ENCODE results near the gene ARHGAP9. TPM values are rescaled to one million over a fixed set of nuclear protein-coding genes. Genes with fewer than 3 reads are reported as not detected.

The ARHGAP9 gene
- total RNA-seq, 1 donor from 2014 or later: 37.7 TPM

DNA sequence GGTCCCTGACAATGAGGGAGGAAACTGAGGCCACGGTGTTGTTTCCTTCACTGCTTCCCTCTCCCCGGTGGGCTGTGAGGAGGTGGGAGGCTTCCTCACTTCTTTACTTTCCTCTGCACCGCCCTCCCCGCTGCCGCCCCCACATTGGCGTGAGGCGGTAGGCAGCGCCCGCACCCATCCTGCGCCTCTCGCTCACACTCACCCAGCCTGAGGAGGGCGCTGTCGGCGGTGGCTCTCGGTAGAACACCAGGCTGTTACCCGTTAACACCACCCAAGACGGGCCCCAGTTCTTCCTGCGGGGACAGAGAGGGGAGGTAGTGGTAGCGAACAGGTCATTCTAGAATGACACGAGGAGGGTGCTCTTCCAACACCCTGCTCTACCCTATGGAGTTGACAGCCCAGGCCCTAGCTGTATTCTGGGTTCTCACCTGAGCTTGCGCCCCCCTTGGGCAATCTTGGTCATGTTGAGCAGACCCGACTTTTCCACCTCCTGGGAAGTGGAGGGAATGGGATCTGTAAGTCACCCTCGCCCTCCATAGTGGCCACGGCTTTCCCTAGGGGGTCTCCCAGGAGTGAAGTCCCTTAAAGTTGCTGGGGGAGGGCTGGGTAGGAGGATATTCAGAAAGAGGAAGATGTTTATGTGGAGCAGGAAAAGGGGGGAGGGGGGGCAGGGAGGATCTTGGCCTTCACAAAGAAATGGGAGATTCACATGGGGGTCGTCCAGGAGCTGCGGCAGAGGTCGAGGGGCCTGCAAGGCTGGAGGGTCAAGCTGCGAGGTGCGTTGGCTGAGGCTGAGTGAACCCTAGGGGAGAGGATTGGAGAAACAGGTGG, 3.3 kb downstream of the ARHGAP9 start:
- intact Hi-C loops (cut with DNase I): no loop called here
- no peaks in the 10 kb centered on the region for H3K9me3 ChIP-seq
- peaks cover 26% of the 10 kb centered on the region for H3K4me1 ChIP-seq
- peaks cover 4% of the 10 kb centered on the region for H3K36me3 ChIP-seq
- peaks cover 41% of the 10 kb centered on the region for H3K27me3 ChIP-seq
- ATAC-seq (peak; percentile 65), DNase-seq (peak; percentile 78)
- H3K4me3 ChIP-seq: peak overlapping the region; percentile 46
- peak overlapping the region; percentile 60 for H3K27ac ChIP-seq
- TF ChIP-seq CTCF (IDR thresholded peaks at IDR 0.05): peak; percentile 36

DNA sequence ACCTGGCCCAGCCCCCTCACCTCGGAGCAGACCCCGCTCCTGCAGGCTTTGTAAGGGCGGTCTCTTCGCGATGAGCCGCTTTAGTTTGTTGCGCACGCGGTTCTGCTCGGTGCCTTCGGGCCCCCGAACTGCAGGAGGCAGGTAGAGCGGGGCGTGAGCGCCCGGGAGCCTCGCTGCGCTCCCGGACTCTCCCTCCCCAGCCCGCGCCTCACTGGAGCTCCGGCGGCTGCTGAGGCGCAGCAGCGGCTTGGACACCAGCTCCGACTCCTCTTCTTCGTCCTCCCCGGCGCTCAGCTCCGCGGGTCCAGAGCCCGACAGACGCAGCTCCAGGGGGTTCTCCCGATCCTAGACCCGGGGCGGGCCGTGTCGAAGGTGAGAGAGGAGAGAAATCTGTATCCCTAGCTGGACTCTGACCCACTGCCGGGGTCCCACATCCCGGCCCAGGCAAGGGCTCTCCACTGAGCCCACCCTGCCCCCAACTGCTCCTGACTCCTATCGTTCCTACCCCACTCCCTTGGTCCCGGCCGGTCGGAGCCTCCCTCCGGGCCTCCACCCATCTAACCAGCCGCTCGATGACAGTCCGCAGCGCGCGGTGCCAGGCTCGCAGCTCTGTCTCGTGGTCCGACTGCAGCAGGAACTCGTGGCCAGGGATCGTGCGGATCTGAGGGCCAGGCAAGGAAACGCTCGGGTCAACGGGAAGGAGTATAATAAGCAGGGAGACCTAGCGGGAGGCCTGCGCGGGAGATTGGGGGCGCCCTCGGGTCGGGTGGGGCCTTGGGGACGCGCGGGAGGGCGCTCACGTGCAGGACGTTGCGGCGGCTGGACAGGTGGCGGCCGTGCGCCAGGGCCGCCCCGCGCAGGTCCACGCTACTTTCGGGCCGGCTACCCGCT, 4.2 kb downstream of the ARHGAP9 start:
- H3K27me3 ChIP-seq: peaks cover 42% of the 10 kb centered on the region
- peaks cover 4% of the 10 kb centered on the region for H3K36me3 ChIP-seq
- no peak overlapping the region for H3K27ac ChIP-seq
- peak overlapping the region; percentile 46 for H3K4me3 ChIP-seq
- TF ChIP-seq CTCF (IDR thresholded peaks at IDR 0.05): no peak
- H3K9me3 ChIP-seq: no peaks in the 10 kb centered on the region
- DNase-seq (peak; percentile 71), ATAC-seq (peak; percentile 32)
- H3K4me1 ChIP-seq: peaks cover 26% of the 10 kb centered on the region
- intact Hi-C loops (cut with DNase I): no loop called here

GRCh38 chr12:57474862-57475261, 4.8 kb downstream of the ARHGAP9 start:
- H3K27me3 ChIP-seq: peaks cover 42% of the 10 kb centered on the region
- TF ChIP-seq CTCF (IDR thresholded peaks at IDR 0.05): no peak
- DNase-seq (no peak), ATAC-seq (no peak)
- H3K36me3 ChIP-seq: peaks cover 4% of the 10 kb centered on the region
- intact Hi-C loops (cut with DNase I): no loop called here
- no peak overlapping the region for H3K27ac ChIP-seq
- H3K4me1 ChIP-seq: peaks cover 26% of the 10 kb centered on the region
- H3K4me3 ChIP-seq: no peak overlapping the region
- no peaks in the 10 kb centered on the region for H3K9me3 ChIP-seq

- H3K27me3 ChIP-seq: peaks cover 42% of the 10 kb centered on the region
- peaks cover 4% of the 10 kb centered on the region for H3K36me3 ChIP-seq
- TF ChIP-seq CTCF (IDR thresholded peaks at IDR 0.05): no peak
- peaks cover 26% of the 10 kb centered on the region for H3K4me1 ChIP-seq
- DNase-seq (no peak), ATAC-seq (no peak)
- H3K9me3 ChIP-seq: no peaks in the 10 kb centered on the region
- intact Hi-C loops (cut with DNase I): no loop called here
- H3K4me3 ChIP-seq: no peak overlapping the region
- no peak overlapping the region for H3K27ac ChIP-seq
Measured at GRCh38 chr12:57474430-57474829, 5.2 kb downstream of the ARHGAP9 start.

- DNase-seq: no peak
- ATAC-seq: no peak
- peaks cover 4% of the 10 kb centered on the region for H3K36me3 ChIP-seq
- intact Hi-C loops (cut with DNase I): no loop called here
- no peak overlapping the region for H3K27ac ChIP-seq
- no peak for TF ChIP-seq CTCF (IDR thresholded peaks at IDR 0.05)
- peaks cover 23% of the 10 kb centered on the region for H3K4me1 ChIP-seq
- H3K9me3 ChIP-seq: no peaks in the 10 kb centered on the region
- H3K27me3 ChIP-seq: peaks cover 42% of the 10 kb centered on the region
- H3K4me3 ChIP-seq: no peak overlapping the region
Measured at GRCh38 chr12:57473886-57474285, 5.8 kb downstream of the ARHGAP9 start.
